Measurements from ENCODE around the gene ITGB4.
A peak's percentile ranks its signal among the peaks of the same experiment; 100 is the strongest.

ITGB4 gene

GRCh38 chr17:75680431-75680830, 40.8 kb upstream of the ITGB4 start:
- H3K36me3 ChIP-seq (ENCODE audit: low read depth), result peaks cover 57% of the 10 kb centered on the region
- peaks cover 65% of the 10 kb centered on the region for H3K4me1 ChIP-seq (ENCODE audit: insufficient read depth, poor library complexity, severe bottlenecking)
- H3K9me3 ChIP-seq (ENCODE audit: severe bottlenecking), result no peaks in the 10 kb centered on the region
- H3K27me3 ChIP-seq (ENCODE audit: insufficient read depth, poor library complexity, severe bottlenecking), result no peaks in the 10 kb centered on the region
- H3K4me3 ChIP-seq (ENCODE audit: severe bottlenecking), result no peak overlapping the region
- DNase-seq (ENCODE audit: low spot score) (no peak), ATAC-seq (ENCODE audit: low read depth) (no peak)
- no peak for TF ChIP-seq CTCF (IDR thresholded peaks at IDR 0.05; ENCODE audit: poor library complexity, severe bottlenecking)
- peak overlapping the region; percentile 100 for H3K27ac ChIP-seq (ENCODE audit: poor library complexity, severe bottlenecking)

DNA sequence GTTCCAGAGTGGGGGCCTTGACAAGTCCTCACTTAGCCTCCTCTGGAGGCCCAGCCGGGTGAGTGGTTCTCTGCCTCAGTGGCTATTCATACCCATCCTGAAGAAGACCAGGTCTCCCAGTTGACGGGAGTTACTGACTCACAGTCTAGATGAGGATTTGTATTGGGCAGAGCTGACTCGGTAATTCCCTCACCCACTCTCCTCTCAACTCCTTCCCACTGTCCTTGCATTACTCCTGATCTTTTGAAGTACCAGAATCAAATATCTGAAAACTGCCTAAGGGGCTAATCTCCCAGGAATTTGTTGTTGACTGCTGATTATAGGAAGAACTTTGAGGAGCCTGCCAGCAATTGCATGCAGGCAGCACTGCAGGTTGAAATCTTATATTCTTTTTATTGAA, 40.0 kb upstream of the ITGB4 start:
- peaks cover 67% of the 10 kb centered on the region for H3K4me1 ChIP-seq (ENCODE audit: insufficient read depth, poor library complexity, severe bottlenecking)
- TF ChIP-seq CTCF (IDR thresholded peaks at IDR 0.05; ENCODE audit: poor library complexity, severe bottlenecking), result no peak
- no peak overlapping the region for H3K4me3 ChIP-seq (ENCODE audit: severe bottlenecking)
- H3K36me3 ChIP-seq (ENCODE audit: low read depth), result peaks cover 55% of the 10 kb centered on the region
- peak overlapping the region; percentile 100 for H3K27ac ChIP-seq (ENCODE audit: poor library complexity, severe bottlenecking)
- DNase-seq (ENCODE audit: low spot score) (no peak), ATAC-seq (ENCODE audit: low read depth) (peak; percentile 49)
- H3K27me3 ChIP-seq (ENCODE audit: insufficient read depth, poor library complexity, severe bottlenecking), result no peaks in the 10 kb centered on the region
- H3K9me3 ChIP-seq (ENCODE audit: severe bottlenecking), result no peaks in the 10 kb centered on the region

DNA sequence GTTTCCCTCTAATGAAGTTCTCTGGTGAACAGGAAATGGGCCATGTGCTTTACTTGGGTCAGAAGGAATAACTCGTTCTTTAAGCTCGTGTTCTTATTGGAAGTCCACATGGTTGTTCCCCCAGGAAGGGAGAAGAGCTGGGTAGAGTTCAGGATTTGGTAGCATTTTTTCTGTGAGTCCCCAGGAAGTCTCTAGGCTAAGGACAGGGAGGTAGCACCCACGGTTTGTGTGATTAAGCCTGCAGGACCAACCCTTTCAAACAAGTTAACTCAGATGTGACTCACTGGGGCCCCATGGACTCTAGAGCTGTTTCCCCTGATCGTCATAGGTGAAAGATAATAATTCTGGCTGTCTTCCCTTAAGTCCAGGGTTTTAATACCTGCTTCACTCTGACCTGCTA, 37.7 kb upstream of the ITGB4 start:
- Histone ChIP-seq H3K27me3 (ENCODE audit: insufficient read depth, poor library complexity, severe bottlenecking) (no peaks in the 10 kb centered on the region), H3K27ac (ENCODE audit: poor library complexity, severe bottlenecking) (peak overlapping the region; percentile 100), H3K9me3 (ENCODE audit: severe bottlenecking) (no peaks in the 10 kb centered on the region), H3K4me3 (ENCODE audit: severe bottlenecking) (no peak overlapping the region), H3K36me3 (ENCODE audit: low read depth) (peaks cover 56% of the 10 kb centered on the region), H3K4me1 (ENCODE audit: insufficient read depth, poor library complexity, severe bottlenecking) (peaks cover 84% of the 10 kb centered on the region)
- no peak for TF ChIP-seq CTCF (IDR thresholded peaks at IDR 0.05; ENCODE audit: poor library complexity, severe bottlenecking)
- ATAC-seq (ENCODE audit: low read depth) (peak; percentile 62), DNase-seq (ENCODE audit: low spot score) (no peak)

DNA sequence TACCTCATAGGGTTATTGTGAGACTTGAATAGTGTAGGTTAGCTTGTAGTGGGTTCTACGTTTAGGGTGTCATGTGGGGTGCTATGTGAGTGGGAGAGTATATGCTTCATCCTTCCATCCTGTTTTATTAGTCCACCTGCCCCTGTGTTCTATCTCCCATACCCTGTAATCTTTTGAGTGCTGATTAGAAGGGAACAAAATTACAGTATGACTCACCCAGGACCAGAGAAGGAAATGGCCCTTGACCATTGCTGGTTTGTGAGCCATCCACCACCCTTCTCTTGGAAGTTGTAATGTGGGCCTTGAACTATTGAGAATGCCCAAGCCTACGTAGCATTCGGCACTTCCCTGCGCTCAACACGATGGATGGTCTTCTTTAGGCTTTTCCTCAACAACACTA, 37.0 kb upstream of the ITGB4 start:
- H3K9me3 ChIP-seq (ENCODE audit: severe bottlenecking), result no peaks in the 10 kb centered on the region
- peak overlapping the region; percentile 100 for H3K27ac ChIP-seq (ENCODE audit: poor library complexity, severe bottlenecking)
- ATAC-seq (ENCODE audit: low read depth), result no peak
- H3K36me3 ChIP-seq (ENCODE audit: low read depth), result peaks cover 51% of the 10 kb centered on the region
- H3K27me3 ChIP-seq (ENCODE audit: insufficient read depth, poor library complexity, severe bottlenecking), result no peaks in the 10 kb centered on the region
- peaks cover 87% of the 10 kb centered on the region for H3K4me1 ChIP-seq (ENCODE audit: insufficient read depth, poor library complexity, severe bottlenecking)
- no peak for TF ChIP-seq CTCF (IDR thresholded peaks at IDR 0.05; ENCODE audit: poor library complexity, severe bottlenecking)
- no peak for DNase-seq (ENCODE audit: low spot score)
- no peak overlapping the region for H3K4me3 ChIP-seq (ENCODE audit: severe bottlenecking)

DNA sequence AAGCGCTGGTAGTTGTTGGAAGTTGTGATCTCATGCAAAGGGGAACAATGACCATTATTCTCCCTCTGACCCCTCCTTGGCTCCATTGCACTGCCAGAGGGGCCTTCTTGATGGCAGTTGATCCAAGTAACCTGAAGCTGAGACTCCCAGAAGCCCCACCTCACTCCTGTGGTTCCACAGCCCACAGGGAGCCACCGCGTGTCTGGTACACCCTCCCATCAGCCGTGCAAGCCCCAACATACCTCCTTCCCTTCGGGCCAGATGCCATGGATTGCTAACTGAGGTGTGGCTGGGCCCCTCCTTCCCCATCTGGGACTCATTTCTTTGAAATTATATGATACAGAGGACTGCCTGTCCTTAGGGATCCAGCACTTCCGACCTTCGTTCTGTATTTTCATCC, 36.3 kb upstream of the ITGB4 start:
- Histone ChIP-seq H3K9me3 (ENCODE audit: severe bottlenecking) (no peaks in the 10 kb centered on the region), H3K27ac (ENCODE audit: poor library complexity, severe bottlenecking) (peak overlapping the region; percentile 100), H3K36me3 (ENCODE audit: low read depth) (peaks cover 50% of the 10 kb centered on the region), H3K4me3 (ENCODE audit: severe bottlenecking) (no peak overlapping the region), H3K27me3 (ENCODE audit: insufficient read depth, poor library complexity, severe bottlenecking) (no peaks in the 10 kb centered on the region), H3K4me1 (ENCODE audit: insufficient read depth, poor library complexity, severe bottlenecking) (peaks cover 85% of the 10 kb centered on the region)
- TF ChIP-seq CTCF (IDR thresholded peaks at IDR 0.05; ENCODE audit: poor library complexity, severe bottlenecking), result no peak
- peak; percentile 99 for DNase-seq (ENCODE audit: low spot score)
- ATAC-seq (ENCODE audit: low read depth), result peak; percentile 72

Measured in RWPE2 (cell line).